HEK293T (cell line): Measurements from ENCODE around the gene SELENOH.

Experiments used
- FOXK2 ChIP-seq: fragments of 450-650 bp; IDR thresholded peaks from 2 replicates; pipeline ENCODE4 v1.6.1; 2016; ENCODE audit warnings: mild to moderate bottlenecking
- SUZ12 ChIP-seq: fragments of 450-650 bp; IDR thresholded peaks from 2 replicates; pipeline ENCODE4 v1.6.1; 2016; ENCODE audit warnings: mild to moderate bottlenecking

DNA sequence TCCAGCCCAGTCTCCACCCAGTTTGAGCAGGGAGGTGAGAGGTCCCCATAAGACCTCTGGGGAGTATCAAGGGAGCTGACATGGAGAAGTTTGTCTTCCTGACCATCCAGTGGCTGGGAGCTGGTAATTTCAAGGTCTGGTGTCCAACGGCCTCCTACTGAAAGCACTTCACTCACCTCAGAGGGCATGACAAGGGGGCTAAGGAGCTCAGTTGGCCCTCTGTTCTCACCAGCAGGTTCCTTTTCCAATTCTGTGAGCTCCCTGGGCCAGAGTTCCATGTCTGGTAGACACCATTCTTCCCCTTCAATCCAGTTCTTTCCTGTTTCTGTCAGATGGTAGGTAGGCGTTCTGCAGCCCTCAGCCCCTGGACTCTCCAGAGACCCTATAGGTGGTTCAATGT is 3.1 kb downstream of the SELENOH start:
- no peak for TF ChIP-seq FOXK2
- TF ChIP-seq SUZ12, result no peak
